ENCODE measurements around the gene ANXA8L1.
A peak's percentile ranks its signal among the peaks of the same experiment; 100 is the strongest.
"Not testable (repeated sequence)": the region's sequence is repeated elsewhere in the genome, so short reads cannot be mapped to it uniquely, and the experiment has no call there.

Gene ANXA8L1, protein sequence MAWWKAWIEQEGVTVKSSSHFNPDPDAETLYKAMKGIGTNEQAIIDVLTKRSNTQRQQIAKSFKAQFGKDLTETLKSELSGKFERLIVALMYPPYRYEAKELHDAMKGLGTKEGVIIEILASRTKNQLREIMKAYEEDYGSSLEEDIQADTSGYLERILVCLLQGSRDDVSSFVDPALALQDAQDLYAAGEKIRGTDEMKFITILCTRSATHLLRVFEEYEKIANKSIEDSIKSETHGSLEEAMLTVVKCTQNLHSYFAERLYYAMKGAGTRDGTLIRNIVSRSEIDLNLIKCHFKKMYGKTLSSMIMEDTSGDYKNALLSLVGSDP
- total RNA-seq: 0 reads per million in 17 experiments

DNA sequence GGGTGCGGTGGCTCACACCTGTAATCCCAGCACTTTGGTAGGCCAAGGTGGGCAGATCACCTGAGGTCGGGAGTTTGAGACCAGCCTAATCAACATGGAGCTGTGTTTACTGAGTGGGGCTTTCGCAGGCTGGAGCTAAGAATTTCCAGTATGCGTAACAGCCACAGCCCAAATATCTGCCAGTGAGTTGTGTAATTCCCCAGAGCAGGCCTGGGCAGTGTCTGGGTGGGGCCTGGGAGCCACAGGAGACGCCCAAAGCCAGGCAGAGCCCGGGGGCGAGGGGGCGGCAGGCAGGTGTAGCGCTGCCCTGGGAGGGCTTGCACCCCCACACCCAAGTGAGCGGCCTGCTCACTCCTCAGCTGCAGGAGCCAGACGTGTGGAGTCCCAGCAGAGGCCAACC lies at the start of gene ANXA8L1:
TSS of gene ANXA8L1 (plus strand) at position 371 of the 400 bp plus-strand sequence. CDS start 76 bp downstream, outside the sequence.
- DNase-seq: not testable (repeated sequence)

DNA sequence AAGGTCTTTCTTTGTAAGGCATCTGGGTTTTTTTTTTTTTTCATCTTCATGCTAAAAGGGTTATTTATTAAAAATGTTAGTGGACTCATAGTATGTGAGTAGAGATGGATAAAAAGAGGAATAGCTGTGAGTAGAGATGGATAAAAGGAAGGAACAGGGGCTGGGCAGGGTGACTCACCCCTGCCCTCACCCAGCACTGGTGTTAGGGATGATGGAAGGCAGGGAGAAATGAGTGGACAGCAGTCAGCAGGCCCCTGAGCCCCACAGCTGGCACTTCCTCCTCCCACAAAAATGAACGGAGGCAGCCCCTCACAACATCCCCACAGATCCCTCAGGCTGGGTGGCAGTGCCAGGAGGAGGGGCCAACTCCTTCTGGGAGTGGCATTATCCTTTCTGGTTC lies 49.5 kb upstream of the ANXA8L1 start:
- peak in 3 of 4 experiments; percentile 27 to 37 (median 37) for DNase-seq

DNA sequence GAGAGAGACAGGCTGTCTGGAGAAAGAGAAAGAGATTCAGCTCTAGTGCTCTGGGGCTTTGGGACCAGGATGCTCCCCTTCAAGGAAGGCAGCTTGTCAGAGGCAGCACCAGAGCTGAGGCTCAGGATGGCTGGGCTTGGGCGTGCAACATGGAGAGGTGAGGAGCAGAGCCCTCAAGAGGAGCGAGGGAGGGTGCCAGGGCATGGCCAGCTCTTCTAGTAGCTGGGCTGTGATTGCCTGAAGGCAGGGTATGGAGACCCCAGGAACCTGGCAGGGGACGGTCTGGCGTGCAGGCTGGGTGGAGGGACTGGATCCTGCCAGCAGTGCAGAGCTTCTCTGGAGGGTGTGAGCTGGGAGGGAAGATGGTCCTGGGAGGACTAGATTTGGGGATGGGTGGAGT lies 48.6 kb upstream of the ANXA8L1 start:
- no peak for DNase-seq

DNA sequence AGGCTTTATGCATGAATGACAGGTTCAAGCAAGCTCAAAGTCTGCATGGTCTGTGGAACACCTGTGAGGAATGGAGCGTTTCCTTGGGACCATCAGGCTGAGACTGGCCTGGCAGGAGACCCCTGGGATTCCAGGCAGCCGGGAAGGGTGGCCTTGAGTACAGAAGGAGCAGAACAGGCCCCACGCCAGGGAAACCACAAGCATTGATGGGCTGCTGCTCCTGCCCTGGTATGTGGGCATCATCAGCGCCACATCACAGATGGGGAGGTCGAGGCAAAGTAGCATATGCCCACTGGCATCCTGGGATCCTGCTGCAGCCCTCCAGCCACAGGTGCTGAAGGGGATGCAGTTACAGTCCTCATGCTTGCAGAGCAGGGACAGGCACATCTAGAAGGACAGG lies 47.9 kb upstream of the ANXA8L1 start:
- DNase-seq: peak in 1 of 4 experiments; percentile 1

DNA sequence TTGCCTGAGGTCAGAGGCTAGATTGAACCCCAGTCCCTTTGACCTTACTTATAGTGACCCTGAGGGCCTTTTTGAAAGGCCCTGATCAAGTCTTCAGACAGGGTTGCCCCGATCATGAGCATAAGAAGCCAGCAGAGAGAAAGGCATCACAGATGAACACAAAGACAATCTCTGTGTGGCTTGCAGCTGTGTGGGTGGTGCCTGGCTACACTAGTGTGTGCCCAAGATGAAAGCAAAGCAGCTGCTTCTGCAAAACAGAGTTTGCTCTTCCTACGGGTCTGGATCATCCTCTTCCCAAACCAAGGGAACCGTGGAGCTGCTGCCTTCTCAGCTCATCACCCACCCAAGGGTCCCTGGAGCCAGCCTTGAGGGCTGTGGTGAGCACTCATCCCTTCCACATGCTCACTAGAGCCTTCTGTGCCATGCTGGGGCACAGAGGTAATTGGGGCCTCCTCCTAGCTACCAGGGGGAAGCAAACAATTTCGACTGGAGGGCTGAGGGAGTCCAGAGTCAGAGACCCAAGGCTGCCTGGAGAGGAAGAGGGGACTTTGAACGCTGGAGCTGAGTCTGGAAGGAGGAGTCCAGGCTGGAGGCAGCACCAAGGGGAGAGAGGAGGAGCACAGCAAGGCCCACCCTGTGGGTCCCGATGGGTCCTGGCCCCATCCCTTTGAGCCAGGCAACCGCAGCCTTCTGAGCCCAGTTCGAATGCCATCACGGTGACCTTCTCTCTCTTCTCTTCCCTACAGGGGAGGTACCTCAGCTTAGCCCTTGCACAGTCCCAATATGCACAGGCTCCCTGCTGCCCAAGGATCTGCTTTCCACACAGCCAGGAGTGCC lies 46.5 kb upstream of the ANXA8L1 start:
- peak; percentile 42 to 74 (median 56) for DNase-seq

DNA sequence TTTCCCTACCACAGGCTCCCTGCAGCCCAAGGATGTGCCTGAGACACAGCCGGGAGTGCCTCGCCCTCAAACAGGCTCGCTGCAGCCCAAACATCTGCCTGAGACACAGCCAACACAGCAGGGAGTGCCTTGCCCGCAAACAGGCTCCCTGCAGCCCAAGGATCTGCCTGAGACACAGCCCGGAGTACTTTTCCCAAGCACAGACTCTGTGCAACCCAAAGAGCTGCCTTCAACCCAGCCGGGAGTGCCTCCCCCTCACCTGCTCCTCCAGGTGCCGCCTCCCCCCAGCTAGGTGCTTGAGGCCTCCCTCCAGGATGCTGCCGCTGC lies 45.9 kb upstream of the ANXA8L1 start:
- DNase-seq: peak in 1 of 4 experiments; percentile 1

DNA sequence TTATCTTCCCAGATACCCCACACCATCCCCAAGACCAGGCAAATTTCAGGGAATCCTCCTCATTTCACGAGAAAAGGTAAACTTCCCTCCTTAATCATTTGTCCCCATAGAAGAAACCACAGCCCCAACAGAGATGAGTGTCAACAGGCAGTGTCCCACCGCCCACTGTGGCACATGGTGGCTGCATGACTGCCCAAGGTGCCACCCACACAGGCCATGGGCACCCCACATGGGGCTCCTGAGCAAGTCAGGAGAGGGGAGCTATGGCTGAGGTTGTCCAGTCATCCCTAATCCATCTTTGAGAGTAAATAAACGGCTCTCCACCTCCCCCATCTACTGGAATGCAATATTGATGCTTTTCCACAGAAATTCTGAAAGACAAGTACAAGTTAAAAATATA lies 44.7 kb upstream of the ANXA8L1 start:
- DNase-seq: peak; percentile 15 to 75 (median 48)

DNA sequence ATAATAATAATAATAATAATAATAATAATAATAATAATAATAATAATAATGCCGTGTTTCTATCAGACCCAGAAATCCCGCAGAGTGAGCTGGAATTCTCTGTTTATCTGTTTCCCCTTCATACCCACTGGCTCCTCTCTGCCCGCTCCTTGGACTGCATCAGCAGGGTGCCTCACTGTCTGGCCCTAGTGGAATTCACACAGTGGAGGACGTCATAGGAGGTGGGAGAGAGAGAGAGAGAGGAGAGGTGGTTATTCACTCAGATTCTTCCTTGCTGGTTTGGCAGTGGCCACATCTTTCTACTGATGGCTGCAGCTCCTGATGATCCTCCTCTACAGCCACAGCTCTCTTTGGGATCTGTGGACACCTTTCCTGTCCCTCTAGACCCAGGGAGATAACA lies 10.1 kb upstream of the ANXA8L1 start:
- DNase-seq: not testable (repeated sequence)

DNA sequence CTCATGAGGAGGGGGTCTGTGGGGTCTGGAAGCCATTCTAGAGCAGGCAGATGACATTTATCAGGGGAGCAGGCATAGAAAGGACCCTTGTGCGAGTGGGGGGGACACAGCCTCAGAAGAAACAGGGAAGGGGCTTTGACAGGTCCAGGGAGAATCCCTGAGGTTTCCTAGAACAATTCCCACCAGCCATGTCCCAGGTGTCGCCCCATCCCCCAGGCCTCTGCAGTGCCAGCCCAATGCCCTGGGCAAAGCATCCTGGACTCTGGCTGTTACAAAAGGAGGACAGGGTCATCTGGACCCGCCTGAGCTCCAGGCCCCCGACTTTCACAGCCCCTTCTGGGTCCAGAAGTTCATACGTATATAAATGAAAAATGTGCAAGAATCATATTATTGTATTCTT lies 8.4 kb upstream of the ANXA8L1 start:
- not testable (repeated sequence) for DNase-seq

DNA sequence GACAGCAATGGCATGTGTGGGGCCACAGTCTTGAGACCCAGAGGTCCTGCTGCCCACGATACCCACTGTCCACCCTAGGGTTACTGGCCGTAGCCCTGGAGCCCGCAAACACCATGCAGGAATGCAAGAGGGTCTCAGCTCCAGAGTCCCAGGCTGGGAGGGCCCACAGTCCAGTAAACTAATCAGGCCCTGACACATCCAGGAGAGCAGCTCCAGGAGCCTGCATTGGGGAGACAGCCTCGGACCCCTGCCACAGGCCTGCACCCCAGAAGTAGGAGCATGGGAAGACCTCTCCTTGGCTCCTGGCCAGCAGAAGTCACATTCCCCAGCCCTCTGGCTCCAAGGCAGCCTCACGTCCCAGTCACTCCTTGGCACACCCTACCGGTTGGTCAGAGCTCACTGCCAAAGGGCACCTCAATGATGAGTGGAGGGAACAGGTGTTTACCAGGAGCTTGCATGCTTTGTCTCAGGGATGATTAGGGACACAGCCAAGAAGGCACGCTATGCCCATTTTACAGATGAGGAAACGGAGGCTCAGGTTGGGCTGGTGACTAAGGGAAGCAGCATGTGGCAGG lies 7.8 kb upstream of the ANXA8L1 start:
- DNase-seq: not testable (repeated sequence)

DNA sequence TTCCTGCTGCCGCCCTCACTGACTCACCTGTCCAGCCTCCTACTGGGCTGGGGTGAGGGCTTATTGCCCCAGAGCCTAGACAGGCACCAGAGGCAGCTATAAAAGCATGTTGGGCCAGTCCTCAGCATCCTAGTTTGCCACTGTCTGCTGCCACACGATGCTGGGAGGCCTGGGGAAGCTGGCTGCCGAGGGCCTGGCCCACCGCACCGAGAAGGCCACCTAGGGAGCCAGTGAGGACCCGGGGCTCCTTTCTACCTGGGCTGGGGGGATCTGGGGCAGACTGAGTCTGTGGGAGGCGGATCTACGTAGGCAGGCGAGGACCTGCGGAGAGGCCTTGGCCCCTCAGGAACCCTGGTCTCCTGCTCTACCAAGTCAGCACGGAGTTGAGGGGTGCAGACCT lies 6.6 kb upstream of the ANXA8L1 start:
- not testable (repeated sequence) for DNase-seq

DNA sequence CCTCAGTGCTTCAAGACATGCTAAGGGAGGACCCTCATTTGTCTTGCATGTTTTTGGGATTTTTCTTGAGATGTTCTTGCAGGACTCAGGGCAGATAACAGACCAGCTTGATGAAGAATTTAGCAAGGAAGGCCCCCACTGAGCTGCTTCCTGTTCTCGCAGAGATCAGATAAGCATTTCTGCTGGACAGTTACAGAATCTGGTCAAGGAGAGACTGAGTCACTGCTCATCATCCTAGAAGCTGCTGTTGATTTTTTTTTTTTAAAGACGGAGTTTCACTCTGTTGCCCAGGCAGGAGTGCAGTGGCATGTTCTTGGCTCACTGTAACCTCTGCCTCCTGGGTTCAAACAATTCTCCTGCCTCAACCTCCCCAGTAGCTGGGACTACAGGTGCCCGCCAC lies 1.2 kb upstream of the ANXA8L1 start:
- DNase-seq: not testable (repeated sequence)

DNA sequence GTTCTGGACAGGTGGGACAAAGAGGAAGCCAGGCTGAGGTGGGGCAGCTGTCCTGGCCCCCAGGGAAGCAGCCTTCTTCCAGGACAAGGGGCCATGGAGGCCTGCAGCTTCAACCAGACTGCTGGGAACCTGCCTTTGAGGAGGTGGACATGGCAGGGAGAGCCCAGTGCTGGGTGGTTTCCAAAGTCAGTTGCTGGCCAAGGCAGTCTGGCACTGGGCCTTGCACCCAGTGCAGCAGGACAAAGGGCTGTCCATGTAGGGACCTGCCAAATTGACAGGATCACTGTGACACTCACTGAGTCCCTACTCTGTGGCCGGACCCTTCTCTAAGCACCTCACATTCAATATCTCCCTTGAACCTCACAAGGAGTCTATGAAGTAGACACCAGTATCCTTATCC lies 1.4 kb downstream of the ANXA8L1 start:
- not testable (repeated sequence) for DNase-seq

DNA sequence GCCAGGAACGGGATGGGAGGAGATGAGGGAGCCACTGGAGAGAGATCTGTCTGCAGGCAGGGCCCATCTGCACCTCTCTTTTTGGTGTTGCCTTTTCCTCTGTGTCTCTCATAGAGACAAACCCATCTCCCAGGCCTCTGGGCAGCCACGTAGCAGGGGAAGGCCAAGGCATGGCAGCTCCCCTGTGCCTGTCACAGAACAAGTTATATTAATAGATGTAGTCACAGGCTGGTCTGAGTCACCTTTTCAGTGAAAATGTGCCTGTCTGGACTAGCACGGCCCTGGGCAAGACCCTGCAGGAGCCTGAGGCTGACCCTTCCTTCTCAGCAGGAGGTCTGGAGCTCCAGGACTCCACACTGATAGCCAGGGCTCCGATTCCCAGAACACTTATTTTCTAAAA lies 2.1 kb downstream of the ANXA8L1 start:
- not testable (repeated sequence) for DNase-seq

DNA sequence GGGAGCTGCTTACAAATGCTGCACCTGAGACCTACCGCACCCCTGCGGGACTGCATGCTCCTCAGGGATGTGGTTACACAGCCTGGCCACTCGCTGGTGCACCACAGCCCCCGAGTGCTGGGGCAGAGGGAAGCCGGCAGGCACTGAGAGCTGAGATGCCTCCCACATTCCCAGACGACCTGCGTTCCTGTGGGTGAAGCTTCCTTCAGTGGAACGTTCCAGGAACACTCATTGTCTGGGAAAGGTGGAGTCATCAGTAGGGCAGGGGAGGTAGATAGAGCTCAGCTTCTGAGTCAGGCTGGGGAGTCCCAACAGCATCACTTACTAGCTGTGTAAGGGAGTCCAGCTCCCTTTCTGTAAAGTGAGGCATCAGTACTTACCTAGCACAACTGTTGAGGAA lies 2.5 kb downstream of the ANXA8L1 start:
- not testable (repeated sequence) for DNase-seq

DNA sequence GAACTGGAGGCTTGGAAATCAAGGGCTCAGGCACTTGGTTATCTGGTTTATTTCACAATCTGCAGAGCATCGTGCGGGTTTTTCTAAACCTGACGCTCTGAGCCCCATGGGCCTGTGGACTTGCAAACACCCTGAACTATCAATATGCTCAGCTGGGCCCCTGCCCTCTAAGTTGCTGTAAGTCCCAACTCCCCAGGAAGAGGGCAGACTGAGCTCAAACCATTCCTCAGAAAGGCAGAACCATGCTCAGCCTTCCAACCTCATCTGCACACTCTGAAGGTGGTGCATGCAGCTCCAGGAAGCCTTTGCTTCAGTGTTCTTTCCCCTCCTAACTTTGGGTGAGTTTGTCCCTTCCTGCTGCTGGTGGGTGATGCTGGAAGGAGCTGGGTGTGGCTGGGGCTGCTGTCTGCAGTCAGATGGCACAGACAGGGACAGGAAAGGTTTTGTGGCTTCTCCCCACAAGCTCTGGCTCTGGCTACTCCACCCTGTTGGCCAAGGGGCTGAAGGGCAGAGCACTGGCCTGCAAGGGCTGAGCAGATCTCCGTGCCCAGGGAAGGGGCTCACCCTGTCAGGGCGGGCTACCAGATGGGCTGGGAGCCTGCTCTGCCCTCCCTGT lies 3.8 kb downstream of the ANXA8L1 start:
- not testable (repeated sequence) for DNase-seq

DNA sequence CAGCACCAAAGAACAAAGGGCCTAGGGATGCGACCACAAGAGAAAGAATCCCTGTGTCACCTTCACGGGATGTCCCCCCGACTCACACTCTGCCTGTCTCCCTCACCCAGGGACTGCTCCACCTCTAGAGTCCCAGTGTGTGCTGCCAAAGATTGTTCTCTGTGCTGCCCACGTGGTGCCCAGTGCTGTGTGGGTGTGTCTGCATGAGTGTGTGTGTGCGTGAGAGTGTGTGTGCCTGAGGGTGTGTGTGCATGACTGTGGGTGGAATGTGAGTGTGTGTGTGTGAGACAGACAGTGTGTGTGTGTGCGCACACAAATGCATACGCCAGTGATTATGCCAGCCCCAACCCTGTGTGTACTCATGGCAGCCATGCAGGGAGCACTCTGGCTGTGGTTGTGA lies 10.3 kb downstream of the ANXA8L1 start:
- not testable (repeated sequence) for DNase-seq

DNA sequence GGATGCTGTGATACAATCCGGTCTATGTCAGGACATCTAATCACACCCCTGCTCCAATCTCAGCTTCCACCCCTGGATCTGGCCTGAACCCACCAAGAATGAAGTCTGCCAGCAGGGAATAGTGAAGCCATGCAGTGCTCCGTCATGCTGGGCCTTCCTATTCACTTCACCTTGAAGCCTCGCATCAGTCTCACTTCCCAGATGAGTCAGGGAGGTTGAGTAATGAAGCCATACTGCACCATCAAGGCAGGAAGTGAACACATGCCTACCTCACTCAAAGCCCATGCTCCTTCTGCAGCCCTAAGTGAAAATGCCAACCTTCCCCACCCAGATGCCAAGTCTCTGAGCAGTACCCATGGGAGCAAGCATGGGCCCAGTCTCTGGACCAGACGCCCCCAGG lies 11.1 kb downstream of the ANXA8L1 start:
- not testable (repeated sequence) for DNase-seq

DNA sequence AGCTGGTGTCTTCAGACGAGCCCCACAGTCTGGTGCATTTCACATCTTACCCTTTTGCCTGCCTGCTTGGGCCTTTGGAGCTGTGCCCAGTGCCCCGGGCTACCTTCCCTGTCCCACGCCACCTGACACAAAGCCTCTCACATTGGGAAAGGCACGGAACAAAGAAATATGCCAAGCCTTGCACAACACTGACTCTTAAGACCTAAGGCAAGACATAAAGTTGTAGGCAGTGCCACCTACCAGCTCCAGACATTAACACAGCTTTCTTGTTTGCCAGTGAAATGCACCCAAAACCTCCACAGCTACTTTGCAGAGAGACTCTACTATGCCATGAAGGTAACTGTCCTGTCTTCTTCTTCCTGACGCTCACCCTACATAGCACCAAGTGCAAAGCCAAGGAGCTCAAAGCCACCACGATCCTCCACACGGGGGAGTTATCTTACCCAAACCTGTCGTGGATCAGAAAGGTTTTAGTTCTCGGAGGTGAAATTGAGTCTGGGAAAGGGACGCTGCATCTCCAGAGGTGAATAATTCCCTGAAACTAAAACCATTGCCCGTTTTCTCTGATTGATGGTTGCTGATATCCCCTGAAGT lies 11.8 kb downstream of the ANXA8L1 start:
- DNase-seq: not testable (repeated sequence)

DNA sequence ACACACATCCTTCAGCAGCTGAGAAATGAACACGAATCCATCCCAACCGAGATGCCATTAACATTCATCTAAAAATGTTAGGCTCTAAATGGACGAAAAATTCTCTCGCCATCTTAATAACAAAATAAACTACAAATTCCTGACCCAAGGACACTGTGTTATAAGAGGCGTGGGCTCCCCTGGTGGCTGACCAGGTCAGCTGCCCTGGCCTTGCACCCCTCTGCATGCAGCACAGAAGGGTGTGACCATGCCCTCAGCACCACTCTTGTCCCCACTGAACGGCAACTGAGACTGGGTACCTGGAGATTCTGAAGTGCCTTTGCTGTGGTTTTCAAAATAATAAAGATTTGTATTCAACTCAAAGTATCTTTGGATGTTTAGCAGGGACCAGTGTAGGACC lies 15.8 kb downstream of the ANXA8L1 start:
- not testable (repeated sequence) for DNase-seq

DNA sequence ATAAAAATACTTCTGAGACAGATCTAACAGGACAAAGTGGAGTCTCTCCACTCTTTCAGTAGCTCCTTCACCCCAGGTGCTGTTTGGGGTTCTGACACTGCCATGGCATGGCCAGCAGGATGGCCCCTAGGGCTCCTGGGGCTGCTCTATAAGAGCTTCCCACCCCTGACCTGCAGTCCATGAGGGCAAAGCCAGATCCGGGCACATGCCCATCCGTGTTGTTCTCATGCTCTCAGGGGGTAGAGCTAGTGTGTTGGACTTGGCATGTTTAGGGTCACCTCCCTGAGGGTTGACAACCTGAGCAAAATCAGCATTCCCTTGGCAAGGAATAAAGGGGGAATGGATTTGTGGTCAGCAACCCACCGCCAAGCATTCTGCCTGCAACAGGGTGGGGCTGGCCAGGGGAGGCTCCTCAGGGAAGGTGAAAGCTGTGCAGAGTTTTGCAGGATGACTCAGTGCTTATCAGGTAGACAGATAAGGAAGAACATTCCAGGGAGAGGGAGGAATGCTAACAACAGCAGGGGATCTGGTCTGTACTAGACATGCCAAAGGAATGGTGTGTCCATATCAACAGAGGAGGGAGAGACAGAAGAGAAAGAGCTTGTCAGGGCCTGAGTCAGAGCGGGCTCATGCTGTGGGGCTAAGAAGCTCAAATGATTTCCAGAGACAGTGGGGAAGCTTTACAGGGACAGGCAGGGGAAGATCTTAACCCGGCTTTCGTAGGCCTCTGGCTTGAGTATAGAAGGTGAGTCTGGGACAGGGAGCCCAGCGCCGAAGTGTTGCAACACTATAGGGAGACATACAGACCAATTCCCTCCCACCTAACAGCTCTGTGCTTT lies 21.1 kb downstream of the ANXA8L1 start:
- not testable (repeated sequence) for DNase-seq

DNA sequence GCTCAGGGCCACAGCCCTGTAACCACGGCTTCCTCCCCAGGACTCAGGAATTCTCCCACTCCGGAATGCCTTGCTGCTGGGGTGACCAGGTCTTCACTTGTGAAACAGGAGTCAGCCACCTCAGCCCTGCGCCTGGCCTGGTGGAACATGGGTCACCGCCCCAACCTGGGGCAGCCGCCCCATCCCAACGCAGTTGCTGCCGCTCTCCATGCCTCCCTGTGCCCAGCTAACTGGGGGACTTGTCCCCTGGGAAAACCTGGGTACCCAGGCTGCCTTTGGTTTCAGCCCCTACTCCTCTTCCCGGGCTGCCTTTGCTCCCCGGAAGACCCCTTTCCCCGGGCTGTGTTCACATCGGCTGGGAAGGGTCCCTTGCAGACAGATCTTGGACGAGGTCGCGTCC lies 22.2 kb downstream of the ANXA8L1 start:
- not testable (repeated sequence) for DNase-seq

Data from suppressor macrophage (primary cell).